ENCODE data around the gene SAC3D1. TPM values are rescaled to one million over a fixed set of nuclear protein-coding genes. Genes with fewer than 3 reads are reported as not detected.

SAC3D1 gene
- total and polyA plus RNA-seq, 2 of the 4 experiments (the other 2 are of a cell fraction) = 2.9 to 13.2 TPM

- Histone ChIP-seq H3K4ac (ENCODE audit: low read depth, low read length) (no peak overlapping the region), H2BK120ac (ENCODE audit: low read depth, low read length) (no peak overlapping the region), H3K4me1 (ENCODE audit: control insufficient read depth, insufficient read depth, low read length) (no peaks in the 10 kb centered on the region), H2BK20ac (ENCODE audit: low read depth, low read length) (no peak overlapping the region), H3K9me1 (ENCODE audit: insufficient read depth, low read length) (no peaks in the 10 kb centered on the region; the same call in 1 of the 2 replicates), H2AK9ac (replicated peaks; ENCODE audit: low read depth, low read length, poor library complexity) (no peak overlapping the region), H3K36me3 (ENCODE audit: control insufficient read depth, insufficient read depth, low read length) (no peaks in the 10 kb centered on the region), H2AFZ (replicated peaks; ENCODE audit: low read length, poor library complexity) (peak overlapping the region; percentile 9), H3K27me3 (ENCODE audit: control insufficient read depth, insufficient read depth, low read length) (no peaks in the 10 kb centered on the region; the same call in 1 of the 2 replicates), H4K91ac (ENCODE audit: insufficient read depth, low read depth, low read length) (no peak overlapping the region), H3K4me2 (ENCODE audit: low read depth, low read length) (no peak overlapping the region), H2AK5ac (ENCODE audit: low read depth, low read length) (no peak overlapping the region), H3K56ac (ENCODE audit: extremely low read depth, insufficient read depth, low read length) (no peak overlapping the region), H2BK5ac (ENCODE audit: low read depth, low read length, poor library complexity, severe bottlenecking) (no peak overlapping the region), H3K9ac (ENCODE audit: low read depth, low read length) (no peak overlapping the region), H3K14ac (replicated peaks; ENCODE audit: low read depth, low read length) (no peak overlapping the region), H3K79me1 (ENCODE audit: low read depth in 1 of 2, low read length in 2 of 2) (no peaks in the 10 kb centered on the region), H2BK15ac (ENCODE audit: low read depth, low read length) (no peak overlapping the region), H3K4me3 (ENCODE audit: insufficient read depth, low read depth, low read length) (no peak overlapping the region), H3K18ac (ENCODE audit: low read depth, low read length) (no peak overlapping the region), H3K9me3 (ENCODE audit: control insufficient read depth, insufficient read depth, low read length) (no peaks in the 10 kb centered on the region), H4K5ac (ENCODE audit: low read depth, low read length) (no peak overlapping the region), H4K8ac (ENCODE audit: low read depth in 2 of 2, low read length in 2 of 2) (no peak overlapping the region), H4K20me1 (ENCODE audit: insufficient read depth, low read length) (no peaks in the 10 kb centered on the region), H3K23ac (ENCODE audit: low read depth, low read length) (no peak overlapping the region), H3K27ac (ENCODE audit: insufficient read depth, low read length) (no peak overlapping the region)
- WGBS, 2 experiments (ENCODE audit: extremely low coverage in 2 of 2, insufficient read length in 1 of 2) = no CpG with 5 or more reads among the region's 9 CpGs
- no peak for ATAC-seq (ENCODE audit: low read depth)
- peak; percentile 16 for DNase-seq
- intact Hi-C loops (cut with micrococcal nuclease) = no loop called here
- CTCF ChIA-PET = interaction anchor here (0.6 kb wide), 1 partner anchor 228 kb away, joined by 3 read pairs; no protein-coding TSS in a partner anchor
- in situ Hi-C loops (cut with MboI; ENCODE audit: low sequenced_read_pairs) = no loop called here
- dilution Hi-C loops (cut with HindIII; ENCODE audit: low sequenced_read_pairs, unreplicated experiment) = no loop called here
- POLR2A ChIA-PET (ENCODE audit: unreplicated experiment) = no interaction called here
- TF ChIP-seq MAZ (IDR thresholded peaks at IDR 0.05; ENCODE audit: borderline replicate concordance, low read depth, low read length) (no peak), RAD21 (IDR thresholded peaks at IDR 0.05; ENCODE audit: low read length) (no peak), FOS (IDR thresholded peaks at IDR 0.05; ENCODE audit: low read depth, low read length) (no peak), POLR2A (IDR thresholded peaks at IDR 0.05; ENCODE audit: low read depth, low read length) (no peak), USF2 (IDR thresholded peaks at IDR 0.05; ENCODE audit: low read depth, low read length) (no peak), SMC3 (IDR thresholded peaks at IDR 0.05; ENCODE audit: low read depth, low read length) (no peak), CHD1 (IDR thresholded peaks at IDR 0.05; ENCODE audit: low read depth, low read length) (no peak), BHLHE40 (IDR thresholded peaks at IDR 0.05; ENCODE audit: low read depth, low read length) (no peak), NFE2L2 (IDR thresholded peaks at IDR 0.05; ENCODE audit: low read depth, low read length) (no peak), CEBPB (IDR thresholded peaks at IDR 0.05; ENCODE audit: low read depth, low read length) (no peak), MXI1 (IDR thresholded peaks at IDR 0.05; ENCODE audit: borderline replicate concordance, low read depth, low read length) (no peak), ELK1 (IDR thresholded peaks at IDR 0.05; ENCODE audit: borderline replicate concordance, low read depth, low read length) (no peak), RCOR1 (IDR thresholded peaks at IDR 0.05; ENCODE audit: insufficient replicate concordance, low read length) (no peak), MAFK (IDR thresholded peaks at IDR 0.05; ENCODE audit: low read depth, low read length) (no peak), RFX5 (IDR thresholded peaks at IDR 0.05; ENCODE audit: low read depth, low read length) (no peak)
- TF ChIP-seq, protein P1, sequence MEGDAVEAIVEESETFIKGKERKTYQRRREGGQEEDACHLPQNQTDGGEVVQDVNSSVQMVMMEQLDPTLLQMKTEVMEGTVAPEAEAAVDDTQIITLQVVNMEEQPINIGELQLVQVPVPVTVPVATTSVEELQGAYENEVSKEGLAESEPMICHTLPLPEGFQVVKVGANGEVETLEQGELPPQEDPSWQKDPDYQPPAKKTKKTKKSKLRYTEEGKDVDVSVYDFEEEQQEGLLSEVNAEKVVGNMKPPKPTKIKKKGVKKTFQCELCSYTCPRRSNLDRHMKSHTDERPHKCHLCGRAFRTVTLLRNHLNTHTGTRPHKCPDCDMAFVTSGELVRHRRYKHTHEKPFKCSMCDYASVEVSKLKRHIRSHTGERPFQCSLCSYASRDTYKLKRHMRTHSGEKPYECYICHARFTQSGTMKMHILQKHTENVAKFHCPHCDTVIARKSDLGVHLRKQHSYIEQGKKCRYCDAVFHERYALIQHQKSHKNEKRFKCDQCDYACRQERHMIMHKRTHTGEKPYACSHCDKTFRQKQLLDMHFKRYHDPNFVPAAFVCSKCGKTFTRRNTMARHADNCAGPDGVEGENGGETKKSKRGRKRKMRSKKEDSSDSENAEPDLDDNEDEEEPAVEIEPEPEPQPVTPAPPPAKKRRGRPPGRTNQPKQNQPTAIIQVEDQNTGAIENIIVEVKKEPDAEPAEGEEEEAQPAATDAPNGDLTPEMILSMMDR (conservative IDR thresholded peaks at IDR 0.05; ENCODE audit: low read depth, low read length) = no peak
- BruUV-seq (replicated peaks) = no TSS peak
These were observed 28.2 kb downstream of the SAC3D1 start for GRCh38 chr11:65069217-65069616.
